Kidney (tissue), 14 donors: Measurements from ENCODE around the gene PEX3. TPM values are rescaled to one million over a fixed set of nuclear protein-coding genes. Genes with fewer than 3 reads are reported as not detected.
"Not testable (repeated sequence)": the region's sequence is repeated elsewhere in the genome, so short reads cannot be mapped to it uniquely, and the experiment has no call there.

ENCODE experiments used
- DNase-seq, 5 donors: peaks; one replicate each; pipeline ENCODE4 v3.0.0-alpha.2; 2013 to 2020
- FAIRE-seq: peaks from 2 replicates; lab custom pipeline; 2012; peaks lifted over from hg19 to GRCh38; lab: Jason Lieb, UNC
- H3K27ac ChIP-seq, 2 donors: one replicate each; pipeline ENCODE4 v1.7.0; 2013; ENCODE audit warnings: low read depth in 2 of 2, low read length in 2 of 2, inconsistent platforms in 1 of 2
- H3K27me3 ChIP-seq: one replicate; pipeline ENCODE4 v1.7.1; 2013; ENCODE audit warnings: low read length, inconsistent platforms; ENCODE audit not compliant: control insufficient read depth, insufficient read depth
- H3K36me3 ChIP-seq, 3 donors: one replicate each; pipeline versions ENCODE4 v1.7.0 to v1.7.1; 2013; ENCODE audit warnings: low read length in 3 of 3, control low read depth in 1 of 3, inconsistent platforms in 1 of 3; ENCODE audit not compliant: insufficient read depth in 3 of 3, control insufficient read depth in 2 of 3
- H3K4me1 ChIP-seq, 3 donors: one replicate each; pipeline versions ENCODE4 v1.7.0 to v1.7.1; 2013; ENCODE audit warnings: low read length in 3 of 3, inconsistent platforms in 1 of 3, low read depth in 1 of 3; ENCODE audit not compliant: control insufficient read depth in 2 of 3, insufficient read depth in 2 of 3
- H3K4me3 ChIP-seq, 3 donors: one replicate each; pipeline versions ENCODE4 v1.7.0 to v1.8.1; 2013; ENCODE audit warnings: low read length in 3 of 3, control low read depth in 1 of 3, inconsistent platforms in 1 of 3
- H3K9ac ChIP-seq, 3 donors: one replicate each; pipeline versions ENCODE4 v1.7.0 to v1.7.1; 2013; ENCODE audit warnings: low read length in 3 of 3, control low read depth in 1 of 3, inconsistent platforms in 1 of 3
- H3K9me3 ChIP-seq, 3 donors: one replicate each; pipeline versions ENCODE4 v1.7.0 to v1.7.1; 2013; ENCODE audit warnings: low read length in 3 of 3, control low read depth in 1 of 3, inconsistent platforms in 1 of 3; ENCODE audit not compliant: control insufficient read depth in 2 of 3, insufficient read depth in 1 of 3
- intact Hi-C: fragments of 100-400 bp; cut with DNase I; formaldehyde crosslinking; loops from one replicate; pipeline ENCODE4 v1.11.1; 2022
- polyA plus RNA-seq: library from polyadenylated mRNA; stranded (reverse); fragments of 350-450 nt; fragmentation: Illumina TruSeq; extraction: RNeasy Lipid Tissue Mini Kit (QIAGEN cat#74804); gene quantifications from one replicate; pipeline ENCODE4 v1.2.3, GENCODE V29; 2014; ENCODE audit warnings: low read depth, low replicate concordance; ENCODE audit not compliant: insufficient read depth
- total RNA-seq: library from RNA; stranded (reverse); fragmentation: NEBNext Ultra II Directional; extraction: Animal tissue kit (Norgen Biotek cat#: 25700); gene quantifications from one replicate; pipeline ENCODE4 v1.2.1, GENCODE V29; 2021
- TF ChIP-seq, protein P1 (sequence below): IDR thresholded peaks from 3 replicates; pipeline ENCODE4 v1.5.1; 2012; ENCODE audit warnings: mild to moderate bottlenecking, moderate library complexity, borderline replicate concordance; ENCODE audit not compliant: insufficient read depth; ENCODE audit errors: extremely low read depth
- donor health status: control.
- donor health status: control.
- donor health status: control.
- donor health status: control.
- donor health status: control.
- donor health status: DM: yes; HTN: yes; CAD: no.
- donor health status: Normal renal cell carcinoma (clear cell type).

PEX3 gene
- total and polyA plus RNA-seq, 2 donors from 2014 or later = 28.6 to 31.7 TPM

GRCh38 chr6:143468026-143468425 is 17.4 kb downstream of the PEX3 start:
- H3K4me3 ChIP-seq = no peak overlapping the region
- H3K27ac ChIP-seq = no peak overlapping the region
- H3K4me1 ChIP-seq = no peaks in the 10 kb centered on the region
- H3K9me3 ChIP-seq = no peaks in the 10 kb centered on the region
- TF ChIP-seq, protein P1, sequence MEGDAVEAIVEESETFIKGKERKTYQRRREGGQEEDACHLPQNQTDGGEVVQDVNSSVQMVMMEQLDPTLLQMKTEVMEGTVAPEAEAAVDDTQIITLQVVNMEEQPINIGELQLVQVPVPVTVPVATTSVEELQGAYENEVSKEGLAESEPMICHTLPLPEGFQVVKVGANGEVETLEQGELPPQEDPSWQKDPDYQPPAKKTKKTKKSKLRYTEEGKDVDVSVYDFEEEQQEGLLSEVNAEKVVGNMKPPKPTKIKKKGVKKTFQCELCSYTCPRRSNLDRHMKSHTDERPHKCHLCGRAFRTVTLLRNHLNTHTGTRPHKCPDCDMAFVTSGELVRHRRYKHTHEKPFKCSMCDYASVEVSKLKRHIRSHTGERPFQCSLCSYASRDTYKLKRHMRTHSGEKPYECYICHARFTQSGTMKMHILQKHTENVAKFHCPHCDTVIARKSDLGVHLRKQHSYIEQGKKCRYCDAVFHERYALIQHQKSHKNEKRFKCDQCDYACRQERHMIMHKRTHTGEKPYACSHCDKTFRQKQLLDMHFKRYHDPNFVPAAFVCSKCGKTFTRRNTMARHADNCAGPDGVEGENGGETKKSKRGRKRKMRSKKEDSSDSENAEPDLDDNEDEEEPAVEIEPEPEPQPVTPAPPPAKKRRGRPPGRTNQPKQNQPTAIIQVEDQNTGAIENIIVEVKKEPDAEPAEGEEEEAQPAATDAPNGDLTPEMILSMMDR = no peak
- DNase-seq (no peak), FAIRE-seq (no peak)
- intact Hi-C loops = no loop called here
- H3K36me3 ChIP-seq = peaks cover 2 to 5% (median 3%) of the 10 kb centered on the region in 3 donors
- H3K9ac ChIP-seq = no peak overlapping the region
- H3K27me3 ChIP-seq = no peaks in the 10 kb centered on the region

- intact Hi-C loops, H3K36me3 ChIP-seq, H3K27me3 ChIP-seq, H3K4me3 ChIP-seq, H3K9ac ChIP-seq, FAIRE-seq, H3K27ac ChIP-seq, H3K4me1 ChIP-seq, H3K9me3 ChIP-seq, DNase-seq: not testable (repeated sequence)
These were observed 18.2 kb downstream of the PEX3 start for GRCh38 chr6:143468823-143469222.

DNA sequence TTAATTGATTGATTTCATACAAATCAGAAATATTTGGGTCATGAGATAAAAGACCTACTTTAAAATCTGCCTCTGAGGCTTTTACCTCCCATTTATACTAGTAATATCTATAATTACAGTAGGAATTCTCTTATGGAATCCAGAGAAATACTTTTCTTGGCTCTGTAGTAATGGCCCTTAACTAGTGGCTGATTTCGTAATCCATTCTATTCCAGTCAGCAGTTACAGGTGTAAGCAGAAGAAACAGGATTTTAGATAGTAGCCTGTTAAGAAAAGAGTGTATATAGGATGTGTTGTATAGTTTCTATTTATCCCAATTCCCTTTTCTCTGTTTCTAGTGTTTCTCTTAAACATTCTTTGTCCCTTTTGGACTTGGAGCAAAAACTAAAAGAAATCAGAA is 21.2 kb downstream of the PEX3 start:
- intact Hi-C loops = no loop called here
- TF ChIP-seq, protein P1 = no peak
- Histone ChIP-seq H3K36me3 (peaks cover 2 to 6% (median 4%) of the 10 kb centered on the region in 3 donors), H3K27ac (no peak overlapping the region), H3K9me3 (no peaks in the 10 kb centered on the region), H3K4me3 (no peak overlapping the region), H3K4me1 (no peaks in the 10 kb centered on the region), H3K9ac (no peak overlapping the region), H3K27me3 (no peaks in the 10 kb centered on the region)
- FAIRE-seq (no peak), DNase-seq (no peak)

GRCh38 chr6:143476545-143476944 is 25.9 kb downstream of the PEX3 start:
- no peak overlapping the region for H3K9ac ChIP-seq
- no peak for FAIRE-seq
- TF ChIP-seq, protein P1 = no peak
- no peaks in the 10 kb centered on the region for H3K9me3 ChIP-seq
- intact Hi-C loops = no loop called here
- H3K4me1 ChIP-seq = no peaks in the 10 kb centered on the region
- no peak overlapping the region for H3K4me3 ChIP-seq
- peaks cover 2 to 8% (median 4%) of the 10 kb centered on the region in 3 donors for H3K36me3 ChIP-seq
- H3K27me3 ChIP-seq = no peaks in the 10 kb centered on the region
- H3K27ac ChIP-seq = no peak overlapping the region
- no peak for DNase-seq
